ENCODE data around the gene TMSB4X.
A peak's percentile ranks its signal among the peaks of the same experiment; 100 is the strongest.

Gene TMSB4X

GRCh38 chrX:12945494-12945893, 29.4 kb upstream of the TMSB4X start:
- TF ChIP-seq, protein P1, sequence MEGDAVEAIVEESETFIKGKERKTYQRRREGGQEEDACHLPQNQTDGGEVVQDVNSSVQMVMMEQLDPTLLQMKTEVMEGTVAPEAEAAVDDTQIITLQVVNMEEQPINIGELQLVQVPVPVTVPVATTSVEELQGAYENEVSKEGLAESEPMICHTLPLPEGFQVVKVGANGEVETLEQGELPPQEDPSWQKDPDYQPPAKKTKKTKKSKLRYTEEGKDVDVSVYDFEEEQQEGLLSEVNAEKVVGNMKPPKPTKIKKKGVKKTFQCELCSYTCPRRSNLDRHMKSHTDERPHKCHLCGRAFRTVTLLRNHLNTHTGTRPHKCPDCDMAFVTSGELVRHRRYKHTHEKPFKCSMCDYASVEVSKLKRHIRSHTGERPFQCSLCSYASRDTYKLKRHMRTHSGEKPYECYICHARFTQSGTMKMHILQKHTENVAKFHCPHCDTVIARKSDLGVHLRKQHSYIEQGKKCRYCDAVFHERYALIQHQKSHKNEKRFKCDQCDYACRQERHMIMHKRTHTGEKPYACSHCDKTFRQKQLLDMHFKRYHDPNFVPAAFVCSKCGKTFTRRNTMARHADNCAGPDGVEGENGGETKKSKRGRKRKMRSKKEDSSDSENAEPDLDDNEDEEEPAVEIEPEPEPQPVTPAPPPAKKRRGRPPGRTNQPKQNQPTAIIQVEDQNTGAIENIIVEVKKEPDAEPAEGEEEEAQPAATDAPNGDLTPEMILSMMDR (IDR thresholded peaks at IDR 0.05; ENCODE audit: low read depth, low read length), result no peak
- H3K4me3 ChIP-seq (ENCODE audit: low read depth, low read length), result no peak overlapping the region

GRCh38 chrX:12946406-12946805, 28.5 kb upstream of the TMSB4X start:
- no peak overlapping the region for H3K4me3 ChIP-seq (ENCODE audit: low read depth, low read length)
- TF ChIP-seq, protein P1 (IDR thresholded peaks at IDR 0.05; ENCODE audit: low read depth, low read length), result no peak

DNA sequence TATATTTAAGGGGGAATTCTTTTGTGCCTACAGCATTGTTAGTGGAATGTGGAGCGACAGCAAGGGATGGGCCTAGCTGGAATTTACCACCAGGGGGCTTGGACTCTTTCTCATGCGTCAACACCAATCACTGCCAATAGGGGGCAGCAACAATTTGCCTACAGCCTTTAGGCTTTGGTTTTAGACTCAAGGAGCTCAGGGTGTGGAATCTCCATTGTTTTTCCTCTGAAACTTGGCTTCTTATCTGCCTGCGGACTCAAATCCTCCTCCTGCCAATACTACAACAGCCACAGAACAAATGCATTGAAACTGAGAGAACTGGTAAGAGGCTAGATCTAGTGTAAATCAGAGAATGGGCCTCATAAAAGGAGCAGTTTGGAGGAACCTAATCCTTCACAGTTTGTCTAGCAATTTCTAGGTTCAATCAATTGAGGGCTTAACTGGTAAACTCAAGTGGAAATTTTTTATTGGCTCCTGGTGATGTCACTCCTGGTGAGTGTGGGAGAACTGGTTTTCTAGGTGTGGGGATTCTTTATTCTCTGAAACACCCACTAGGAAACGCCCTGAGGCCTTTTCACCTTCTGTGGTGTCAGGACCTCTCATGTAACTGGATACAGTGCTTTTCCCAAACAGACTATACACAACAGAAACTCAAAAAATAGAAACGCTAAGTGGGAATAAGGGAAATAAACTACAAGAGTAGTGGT, 27.9 kb upstream of the TMSB4X start:
- H3K4me3 ChIP-seq (ENCODE audit: low read depth, low read length), result no peak overlapping the region
- TF ChIP-seq, protein P1 (IDR thresholded peaks at IDR 0.05; ENCODE audit: low read depth, low read length), result peak; percentile 98

DNA sequence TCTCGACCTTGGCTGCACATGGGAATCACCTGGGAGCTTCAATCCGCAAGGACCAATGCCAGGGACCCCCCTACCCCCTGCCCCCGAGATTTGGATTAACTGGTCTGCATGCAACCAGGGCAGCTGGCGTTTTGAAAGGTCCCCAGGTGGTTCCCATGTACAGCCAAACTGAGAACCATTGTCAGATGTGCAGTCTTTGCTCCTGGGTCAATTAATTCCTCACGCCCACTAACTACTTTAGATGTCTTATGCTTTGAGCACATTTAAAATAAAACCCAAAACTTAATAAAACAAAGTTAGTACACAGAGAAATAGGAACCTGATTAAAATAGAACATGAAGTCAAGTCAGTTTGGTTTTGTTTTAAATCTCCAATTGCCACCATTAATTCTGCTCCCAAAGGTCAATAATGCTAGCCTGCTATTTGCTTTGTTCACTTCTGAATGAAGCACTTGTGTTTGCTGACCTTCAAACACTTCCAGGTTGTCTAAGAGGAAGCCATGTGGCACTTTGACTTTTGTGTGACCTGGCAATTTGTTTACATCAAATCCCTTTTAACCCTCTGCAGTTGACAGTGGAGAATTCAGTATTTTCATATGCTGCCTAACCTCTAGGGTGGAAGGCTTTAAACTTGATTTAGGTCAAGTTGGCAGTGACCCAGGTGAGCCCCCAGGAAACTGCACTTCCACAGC, 27.2 kb upstream of the TMSB4X start:
- no peak overlapping the region for H3K4me3 ChIP-seq (ENCODE audit: low read depth, low read length)
- TF ChIP-seq, protein P1 (IDR thresholded peaks at IDR 0.05; ENCODE audit: low read depth, low read length), result no peak

GRCh38 chrX:12948495-12948894, 26.4 kb upstream of the TMSB4X start:
- no peak overlapping the region for H3K4me3 ChIP-seq (ENCODE audit: low read depth, low read length)
- TF ChIP-seq, protein P1 (IDR thresholded peaks at IDR 0.05; ENCODE audit: low read depth, low read length), result no peak

- no peak overlapping the region for H3K4me3 ChIP-seq (ENCODE audit: low read depth, low read length)
- TF ChIP-seq, protein P1 (IDR thresholded peaks at IDR 0.05; ENCODE audit: low read depth, low read length), result no peak
Measured at GRCh38 chrX:12949205-12949926, 25.5 kb upstream of the TMSB4X start.

Measured in WI38 (cell line).